Activated CD4-positive, alpha-beta T cell treated with anti-CD3 and anti-CD28 coated beads for 48 hours (primary cell): ENCODE measurements around the gene TLR10.

ENCODE experiments used
- DNase-seq: peaks from one replicate; pipeline ENCODE4 v3.0.0-alpha.2; 2020

The TLR10 gene

DNA sequence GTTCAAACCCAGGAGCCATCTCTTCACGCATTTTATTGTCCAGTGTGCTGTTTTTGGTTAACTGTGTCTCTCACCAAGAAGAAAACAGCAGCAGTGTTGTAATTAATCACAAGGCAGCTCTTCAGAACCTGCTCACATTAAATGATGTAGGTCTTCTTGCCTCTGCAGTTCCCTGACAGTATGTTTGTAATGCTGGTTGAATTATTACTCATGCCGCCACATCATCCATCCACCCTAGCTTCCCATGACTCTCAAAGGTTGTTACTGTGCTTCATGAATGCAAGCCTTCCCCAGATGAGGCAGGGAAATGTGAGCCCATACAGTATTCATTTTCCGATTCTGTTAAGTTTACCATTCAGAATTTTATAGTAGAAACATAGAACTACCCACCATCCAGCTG is 17.4 kb downstream of the TLR10 start:
- no peak for DNase-seq

DNA sequence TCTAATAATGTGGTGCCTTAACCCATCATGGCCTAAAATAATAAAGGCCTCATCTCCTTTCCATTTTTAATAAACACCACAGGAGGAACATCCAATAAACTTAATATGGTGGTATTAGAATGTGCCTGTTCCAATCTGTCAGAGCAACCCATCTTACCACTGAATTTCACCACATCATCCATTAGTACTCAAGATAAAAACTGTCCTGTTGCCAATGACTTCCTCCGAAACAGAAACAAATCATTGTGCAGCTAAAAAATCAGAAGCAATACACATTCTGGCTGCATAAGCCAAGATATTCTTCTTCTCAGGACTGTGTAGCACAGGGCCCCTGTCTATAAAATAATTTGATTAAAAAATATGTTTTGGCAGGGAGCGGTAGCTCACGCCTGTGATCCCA is 18.5 kb downstream of the TLR10 start:
- DNase-seq: no peak

DNA sequence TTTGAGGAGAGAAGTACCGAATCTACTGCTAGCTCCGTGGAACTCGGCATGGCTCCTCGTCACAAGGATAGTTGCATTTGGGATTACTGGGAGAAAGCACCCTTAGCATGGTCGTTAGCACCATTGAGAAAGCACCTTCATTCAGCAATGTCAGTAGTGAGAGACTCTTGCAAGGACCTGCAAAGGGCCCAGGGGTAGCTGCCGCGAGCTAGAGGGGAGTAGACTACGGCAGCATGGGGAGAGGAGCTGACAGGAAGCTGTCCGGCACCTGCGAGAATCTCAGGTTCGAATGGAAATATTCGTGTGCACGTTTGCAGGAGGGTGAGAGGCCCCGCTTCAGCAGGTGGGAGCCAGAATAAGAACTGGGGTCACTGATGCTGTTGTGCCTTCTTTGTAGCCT is 20.2 kb downstream of the TLR10 start:
- DNase-seq: no peak

DNA sequence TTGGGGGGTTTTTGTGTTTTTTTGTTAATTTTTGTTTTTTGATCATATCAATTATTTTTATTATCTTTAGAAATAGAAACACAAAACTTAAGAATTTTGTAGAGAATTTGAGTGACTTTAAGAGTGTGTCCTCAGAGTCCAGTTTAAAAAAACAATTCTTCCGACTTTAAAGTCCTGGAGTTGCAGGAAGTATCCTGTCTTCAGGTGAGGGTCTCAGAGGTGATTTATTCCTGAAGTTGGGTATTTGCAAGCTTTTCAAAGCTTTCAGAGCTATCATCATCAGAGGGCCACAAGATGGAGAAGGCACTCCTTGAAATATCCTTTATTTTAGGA is 23.0 kb downstream of the TLR10 start:
- no peak for DNase-seq

DNA sequence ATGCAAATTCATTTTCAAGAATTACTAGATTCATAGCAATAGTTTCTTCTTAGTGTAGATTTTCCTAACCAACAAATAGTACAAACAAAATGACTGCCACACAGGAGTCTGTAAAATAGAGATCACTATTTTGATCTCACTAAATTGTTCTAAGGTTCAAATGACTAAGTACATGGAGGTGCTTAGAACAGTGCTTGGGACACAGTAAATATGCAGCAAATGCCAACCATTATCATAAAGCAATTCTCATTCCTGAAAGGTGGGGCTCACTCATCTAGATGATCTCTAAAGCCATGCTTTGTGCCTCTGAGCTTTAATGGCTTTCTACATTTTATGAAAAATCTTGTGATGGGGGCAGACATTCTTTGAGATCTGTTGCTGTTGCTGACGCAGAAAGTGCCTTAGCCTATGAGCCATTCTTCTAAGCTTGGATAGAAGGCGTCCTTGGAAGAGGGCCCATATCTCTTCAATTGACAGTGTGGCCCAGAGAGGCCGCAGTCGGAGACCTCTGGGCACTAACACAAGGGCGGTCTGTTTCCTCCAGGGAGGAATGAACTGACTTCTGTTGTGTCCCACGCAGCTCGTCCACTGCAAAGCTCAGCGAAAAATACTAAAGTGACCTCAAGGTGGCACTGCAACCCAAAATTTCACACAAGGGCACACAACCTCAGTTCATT is 23.5 kb downstream of the TLR10 start:
- peak; percentile 73 for DNase-seq

DNA sequence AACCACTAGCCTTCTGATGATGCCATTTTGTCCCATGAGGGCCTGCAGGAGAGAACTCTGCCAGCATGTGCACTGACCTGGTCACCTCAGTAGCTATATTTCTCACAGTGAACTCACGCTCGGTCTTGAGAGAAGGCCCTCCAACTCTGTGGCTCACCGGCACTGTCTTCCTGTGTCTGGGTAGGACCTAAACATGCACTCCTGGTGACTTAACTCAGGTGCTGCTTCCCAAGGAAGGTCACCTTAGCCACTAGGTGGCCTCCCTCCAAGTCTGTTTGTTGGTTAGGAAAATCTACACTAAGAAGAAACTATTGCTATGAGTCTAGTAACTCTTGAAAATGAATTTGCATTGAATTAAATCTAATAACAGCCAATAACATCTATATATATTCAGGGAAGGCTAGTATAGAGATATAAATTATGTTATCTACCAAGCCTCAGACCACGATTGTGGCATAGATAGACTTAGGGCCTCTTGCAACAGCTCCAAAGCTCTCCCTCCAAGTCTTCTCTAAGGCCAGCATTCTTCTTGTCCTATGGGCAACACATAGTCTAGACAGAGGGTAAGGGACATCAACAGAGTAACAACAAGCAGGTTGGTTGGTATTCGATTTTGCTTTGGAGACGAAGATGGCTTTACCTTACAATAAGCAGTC is 24.7 kb downstream of the TLR10 start:
- DNase-seq: peak; percentile 21

DNA sequence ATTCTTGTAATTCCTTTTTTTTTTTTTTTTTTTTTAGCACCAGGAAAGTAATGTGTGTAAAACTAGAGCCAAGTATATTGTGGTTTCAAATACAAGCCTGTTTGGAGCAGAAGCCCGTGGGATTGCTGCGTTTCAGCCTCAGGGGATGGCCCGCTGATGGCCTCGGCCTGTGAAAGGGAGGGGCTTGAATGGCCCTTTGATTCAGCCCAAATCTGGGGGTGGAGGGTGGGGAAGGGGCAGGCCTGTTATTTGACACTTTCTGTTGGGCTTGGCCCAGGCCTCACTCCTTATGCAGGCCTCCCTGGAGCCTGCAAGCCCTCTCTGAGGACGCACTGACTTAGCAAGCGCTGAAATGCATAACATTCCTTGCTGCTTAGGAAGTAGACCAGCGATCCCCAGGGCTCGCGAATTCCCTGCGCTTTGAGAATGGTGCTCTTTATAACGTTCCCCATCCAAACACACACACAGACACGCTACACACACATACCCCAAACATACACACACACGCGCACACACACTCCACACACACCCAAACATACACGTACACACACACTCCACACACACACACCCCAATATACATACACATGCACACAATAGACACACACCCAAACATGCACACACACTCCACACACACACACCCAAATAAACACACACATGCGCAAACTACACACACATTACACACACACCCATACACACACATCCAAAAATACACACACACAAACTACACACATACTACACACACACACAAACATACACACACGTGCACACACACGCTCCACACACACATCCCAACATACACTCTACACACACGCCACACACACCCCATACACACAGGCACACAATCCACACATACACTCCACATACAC is 29.6 kb downstream of the TLR10 start:
- DNase-seq: no peak

DNA sequence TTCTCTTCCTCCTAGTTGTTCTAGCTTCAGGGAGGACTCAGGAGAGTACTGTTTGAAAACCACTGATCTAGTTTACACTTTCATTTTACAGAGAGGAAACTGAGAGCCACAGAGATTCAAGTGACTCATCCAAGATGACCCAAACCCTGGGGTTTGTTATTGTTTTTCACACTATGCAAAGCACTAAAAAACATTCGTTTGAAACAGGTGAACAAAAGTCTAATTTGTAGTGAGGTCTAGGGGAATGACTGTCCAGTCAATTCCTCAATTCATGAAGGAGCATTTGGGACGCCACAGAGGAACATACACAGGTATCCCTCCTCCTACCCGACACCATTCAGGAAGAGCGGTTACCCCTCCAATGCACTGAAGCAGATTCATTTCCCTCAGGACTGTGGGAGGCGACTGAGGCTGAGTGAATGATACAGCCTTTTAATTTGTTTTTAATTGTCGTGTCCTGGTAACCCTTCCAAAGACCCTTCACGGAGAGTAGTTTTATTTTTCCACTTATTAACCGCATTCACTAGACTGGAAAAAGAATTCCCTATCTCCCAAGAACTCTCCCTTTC is 30.3 kb downstream of the TLR10 start:
- DNase-seq: no peak

DNA sequence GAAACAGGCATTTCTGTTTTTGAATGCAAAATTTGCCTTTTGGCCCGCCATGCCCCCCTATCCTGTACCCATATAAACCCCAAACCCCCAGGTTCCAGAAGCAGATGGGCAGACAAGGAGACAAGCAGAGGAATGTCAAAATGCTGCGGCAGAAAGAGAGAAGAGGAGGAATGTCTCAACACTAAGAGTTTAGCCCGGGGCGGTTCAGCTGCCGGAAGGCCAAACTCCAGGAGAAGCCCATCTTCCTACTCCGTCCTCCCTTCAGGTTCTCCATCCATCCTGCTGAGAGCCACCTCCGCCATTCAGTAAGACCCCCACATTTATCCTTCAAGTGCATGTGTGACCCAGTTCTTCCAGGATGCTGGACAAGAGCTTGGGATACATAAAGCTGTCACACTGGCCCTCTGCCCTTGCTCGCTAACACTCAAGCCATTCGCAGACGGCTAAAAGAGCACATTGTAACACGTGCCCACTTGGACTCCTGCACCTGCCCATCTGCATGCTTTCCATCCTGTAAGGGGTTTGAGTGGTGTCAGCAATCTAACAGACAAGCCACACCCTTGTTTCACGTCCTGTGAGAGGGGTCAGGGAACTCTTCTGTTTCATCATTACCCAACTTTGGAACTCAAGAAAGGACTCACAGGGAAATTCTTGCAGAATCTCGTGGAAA is 31.3 kb downstream of the TLR10 start:
- DNase-seq: no peak

DNA sequence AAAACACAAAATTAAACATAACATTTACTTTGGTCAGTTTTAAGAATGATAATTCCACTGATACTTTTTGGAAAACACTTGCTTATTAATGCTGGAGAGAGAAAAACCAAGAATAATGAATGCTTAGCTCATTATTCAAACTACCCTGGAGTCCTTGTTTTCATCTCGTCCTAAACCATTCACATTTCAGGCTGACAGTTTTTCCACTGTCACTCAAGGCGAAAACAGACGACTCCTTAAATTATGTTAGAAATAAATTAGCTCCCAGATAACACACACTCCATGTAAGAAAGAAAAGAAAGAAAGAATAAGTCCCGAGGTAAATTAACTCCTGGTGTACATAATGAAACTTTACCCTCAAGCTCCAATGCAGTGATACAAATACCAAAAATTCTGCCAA is 33.5 kb downstream of the TLR10 start:
- DNase-seq: no peak

DNA sequence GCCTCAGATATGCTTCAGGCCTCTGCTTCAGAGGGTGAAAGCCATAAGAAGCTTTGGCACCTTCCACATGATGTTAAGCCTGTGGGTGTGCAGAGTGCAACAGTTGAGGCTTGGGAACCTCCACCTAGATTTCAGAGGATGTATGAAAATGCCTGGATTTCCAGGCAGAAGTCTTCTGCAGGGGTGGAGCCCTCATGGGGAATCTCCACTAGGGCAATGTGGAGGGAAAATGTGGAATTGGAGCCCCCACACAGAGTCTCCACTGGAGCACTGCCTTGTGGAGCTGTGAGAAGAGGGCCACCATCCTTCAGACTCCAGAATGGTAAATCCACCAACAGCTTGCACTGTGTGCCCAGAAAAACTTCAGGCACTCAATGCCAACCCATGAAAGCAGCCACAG is 35.2 kb downstream of the TLR10 start:
- no peak for DNase-seq

DNA sequence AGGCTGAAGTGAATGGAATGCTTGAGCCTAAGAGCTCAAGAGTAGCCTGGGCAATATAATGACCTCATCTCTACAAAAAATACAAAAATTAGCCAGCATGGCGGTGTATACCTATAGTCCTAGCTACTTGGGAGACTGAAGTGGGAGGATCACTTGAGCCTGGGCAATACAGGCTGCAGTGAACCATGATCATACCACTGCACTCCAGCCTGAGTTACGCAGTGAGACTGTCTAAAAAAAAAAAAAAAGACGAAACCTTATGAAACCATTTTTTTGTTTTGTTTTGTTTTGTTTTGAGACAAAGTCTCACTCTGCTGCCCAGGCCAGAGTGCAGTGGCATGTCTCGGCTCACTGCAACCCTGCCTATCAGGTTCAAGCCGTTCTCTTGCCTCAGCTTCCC is 36.9 kb downstream of the TLR10 start:
- DNase-seq: no peak

DNA sequence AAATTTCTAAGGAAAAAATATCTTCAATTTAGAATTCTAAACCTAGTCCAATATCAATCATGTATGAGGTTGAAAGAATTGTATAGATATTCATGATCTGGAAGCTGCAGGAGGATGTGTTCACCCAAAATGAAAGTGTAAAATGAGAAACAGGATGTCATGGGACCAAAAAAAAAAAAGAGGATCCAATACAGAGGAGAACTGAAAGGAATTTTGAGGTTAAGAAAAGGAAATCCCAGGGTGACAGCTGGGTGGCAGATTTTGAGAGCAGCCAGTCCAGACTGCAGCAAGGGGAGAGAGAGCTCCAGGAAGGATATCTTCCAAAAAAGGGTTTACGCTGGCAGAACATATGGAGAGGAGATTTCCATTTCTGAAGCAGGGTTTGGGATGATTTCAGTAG is 38.9 kb downstream of the TLR10 start:
- no peak for DNase-seq

DNA sequence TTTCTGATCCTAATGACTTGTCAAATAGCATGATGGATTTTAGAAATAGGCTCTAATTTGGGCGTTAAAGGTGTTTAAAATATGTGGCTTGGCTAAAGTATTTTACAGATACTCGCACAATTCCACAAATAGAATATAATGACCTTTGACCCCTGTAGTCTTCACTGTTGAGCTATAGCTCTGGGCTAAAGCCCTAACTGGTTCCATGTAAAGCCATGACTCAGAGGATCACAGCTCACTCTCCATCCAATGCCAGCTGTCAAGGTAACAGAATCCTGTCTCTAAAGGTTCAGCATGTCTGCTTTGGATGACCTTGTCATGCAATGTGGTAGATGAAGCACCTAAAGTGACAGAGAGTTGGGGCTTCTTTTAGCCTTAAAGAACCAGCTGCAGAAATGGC is 42.5 kb downstream of the TLR10 start:
- DNase-seq: no peak

DNA sequence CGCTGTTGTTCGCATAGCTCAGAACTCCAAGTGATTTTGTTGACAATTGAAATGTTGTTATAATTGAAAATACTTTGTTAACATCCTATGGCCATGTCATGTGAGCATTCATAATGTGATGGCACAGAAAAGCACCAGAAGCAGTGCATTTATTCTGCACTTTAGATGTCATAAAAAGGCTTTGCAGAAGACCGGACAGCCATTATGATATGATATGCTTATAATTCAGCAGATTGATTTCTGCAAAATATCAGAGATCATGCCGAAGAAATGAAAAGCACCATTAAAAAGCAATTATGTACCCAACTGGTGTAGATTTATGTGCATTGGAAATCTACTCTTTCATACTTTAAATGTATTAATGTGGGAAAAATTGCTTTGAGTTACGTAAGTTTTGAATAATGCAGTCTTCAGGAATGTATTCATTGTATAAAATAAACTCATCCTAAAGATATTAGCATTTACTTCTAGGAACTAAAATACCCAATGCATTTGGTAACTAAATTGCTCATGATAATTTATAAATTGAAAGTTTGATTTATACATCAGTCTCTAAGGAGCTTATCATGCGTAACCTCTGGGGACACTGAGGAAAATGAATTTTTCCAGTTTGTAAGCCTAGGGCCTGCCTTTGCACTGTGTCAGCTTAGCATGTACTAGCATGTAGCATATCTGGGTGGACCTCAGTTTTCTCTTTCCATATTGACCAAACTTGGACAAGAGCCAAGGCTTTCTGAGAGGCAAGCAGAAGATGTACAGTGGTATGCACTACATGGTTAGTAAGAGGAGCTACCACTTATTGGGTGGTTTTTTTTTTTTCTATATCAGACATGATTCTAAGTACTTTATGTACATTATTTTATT is 43.6 kb downstream of the TLR10 start:
- DNase-seq: no peak

DNA sequence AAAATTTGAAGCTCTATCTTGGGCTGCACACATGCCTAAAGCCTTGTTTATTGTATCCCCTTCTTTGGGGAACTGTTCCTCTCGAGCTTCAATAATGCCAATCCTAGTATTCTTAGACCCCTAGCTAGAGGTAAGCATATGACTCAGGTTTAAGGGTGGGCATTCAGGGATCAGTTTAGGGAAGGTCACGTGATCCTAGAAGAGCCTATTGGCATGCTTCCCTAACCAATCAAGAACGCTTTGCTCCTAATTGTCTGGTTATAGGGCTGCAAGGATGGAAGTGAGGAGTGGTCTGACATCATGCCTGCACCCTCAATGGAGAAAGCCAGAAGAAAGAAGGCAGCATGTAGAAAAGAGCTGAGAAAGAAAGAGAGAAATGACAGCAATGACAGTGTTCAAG is 46.9 kb downstream of the TLR10 start:
- DNase-seq: no peak

DNA sequence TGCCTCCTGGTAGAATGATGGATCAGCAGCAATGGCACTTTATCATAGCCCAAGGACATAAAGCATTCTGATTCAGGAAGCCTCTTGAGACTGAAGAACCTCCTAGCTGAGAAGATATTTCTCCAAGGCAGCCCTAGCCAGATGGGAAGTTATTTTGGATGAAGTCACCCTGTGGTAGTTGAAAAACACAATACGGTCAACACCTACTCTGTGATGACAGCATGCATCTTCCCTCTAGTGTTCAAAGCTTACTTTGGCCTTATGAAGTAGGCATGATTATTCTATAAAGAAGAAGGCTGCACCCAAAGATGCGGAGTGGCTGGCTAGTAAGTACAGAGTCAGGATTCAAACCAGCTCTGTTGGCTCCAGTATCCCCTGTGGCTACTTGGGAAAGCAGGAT is 47.9 kb downstream of the TLR10 start:
- no peak for DNase-seq

DNA sequence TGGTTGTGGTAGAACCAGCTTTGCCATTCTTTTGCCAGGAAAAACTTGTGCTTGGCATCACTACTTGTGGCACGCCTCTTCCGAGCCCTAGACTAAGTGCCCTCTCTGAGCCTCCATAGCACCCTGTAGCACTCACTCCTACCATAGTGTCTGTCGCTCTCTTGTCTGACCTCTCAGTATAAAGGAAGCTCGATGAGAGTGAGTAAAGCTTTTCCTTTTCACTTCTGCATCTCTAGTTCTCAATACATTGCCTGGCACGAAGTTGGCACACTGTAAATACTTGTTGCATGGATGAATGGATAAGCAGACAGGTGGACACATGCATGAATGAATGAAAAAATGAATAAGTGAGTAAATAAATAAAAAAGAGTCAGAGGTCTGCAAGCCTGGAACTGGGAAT is 48.3 kb downstream of the TLR10 start:
- no peak for DNase-seq

DNA sequence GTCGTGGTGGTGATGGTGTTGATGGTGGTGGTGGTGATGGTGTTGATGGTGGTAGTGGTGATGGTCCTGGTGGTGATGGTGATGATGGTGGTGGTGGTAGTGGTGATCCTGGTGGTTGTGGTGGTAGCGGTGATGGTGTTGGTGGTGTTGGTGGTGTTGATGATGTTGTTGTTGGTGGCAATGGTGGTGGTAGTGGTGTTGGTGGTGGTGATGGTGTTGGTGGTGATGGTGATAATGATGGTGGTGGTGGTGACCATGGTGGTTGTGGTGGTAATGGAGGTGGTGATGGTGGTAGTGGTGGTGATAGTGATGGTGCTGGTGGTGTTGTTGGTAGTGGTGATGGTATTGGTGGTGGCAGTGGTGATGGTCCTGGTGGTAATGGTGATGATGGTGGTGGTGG is 49.1 kb downstream of the TLR10 start:
- no peak for DNase-seq

DNA sequence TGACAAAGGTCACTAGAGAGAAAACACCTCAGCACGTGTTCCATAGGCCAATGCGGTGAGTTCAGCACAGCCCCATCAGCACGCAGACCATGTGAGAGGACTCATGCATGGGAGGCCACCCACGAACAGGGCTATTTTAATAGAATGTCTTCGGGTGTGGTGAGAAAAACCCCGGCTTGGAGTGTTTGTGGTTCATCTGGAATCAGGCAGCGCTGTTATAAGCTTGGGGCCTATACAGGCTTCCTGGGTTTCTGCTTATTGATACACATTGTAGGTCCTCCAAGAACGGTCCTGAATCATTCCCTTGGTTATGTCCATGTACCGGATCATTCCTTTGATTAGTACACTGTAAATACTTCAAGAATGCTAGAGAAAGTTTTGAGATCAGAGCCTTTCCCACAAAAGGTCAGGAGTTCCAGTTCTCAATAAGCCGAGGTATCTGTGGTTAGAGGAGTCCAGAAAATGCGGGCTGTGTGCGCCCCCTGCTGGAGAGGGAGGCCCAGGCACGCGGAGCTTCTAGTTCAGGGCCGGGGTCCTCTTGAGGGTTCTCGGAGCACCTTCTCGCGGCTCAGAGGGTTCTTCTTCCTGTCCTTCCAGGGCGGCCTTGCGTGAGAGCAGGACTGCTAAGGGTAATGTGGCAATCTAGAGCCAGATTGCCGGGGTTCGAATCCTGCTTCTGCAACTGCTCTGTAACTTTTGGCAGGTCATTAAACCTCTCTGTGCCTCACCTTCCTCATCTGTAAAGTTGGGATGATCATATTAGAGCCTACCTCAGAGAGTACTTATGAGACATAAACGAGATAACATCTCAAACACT is 51.8 kb downstream of the TLR10 start:
- peak; percentile 92 for DNase-seq

DNA sequence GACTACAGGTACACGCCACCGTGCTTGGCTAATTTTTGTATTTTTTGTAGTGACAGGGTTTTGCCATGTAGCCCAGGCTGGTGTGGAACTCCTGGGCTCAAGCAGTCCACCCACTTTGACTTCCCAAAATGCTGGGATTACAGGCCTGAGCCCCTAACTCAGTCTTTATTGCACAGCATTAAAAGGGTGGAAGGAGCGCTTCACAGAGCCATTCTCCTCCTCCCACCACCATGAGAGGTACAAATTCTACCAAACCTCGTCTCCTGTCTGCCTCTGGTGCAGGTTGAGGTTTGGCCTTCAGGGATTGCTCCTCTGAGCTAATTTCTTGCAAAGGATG is 52.3 kb downstream of the TLR10 start:
- no peak for DNase-seq
